Measurements from ENCODE around the gene CADM1. TPM values are rescaled to one million over a fixed set of nuclear protein-coding genes. Genes with fewer than 3 reads are reported as not detected.

CADM1 gene
- total RNA-seq, 4 donors from 2014 or later: 2.9 to 25.7 (median 9.6) TPM

GRCh38 chr11:115132436-115133228 is 371.6 kb downstream of the CADM1 start:
- TF ChIP-seq, protein P1, sequence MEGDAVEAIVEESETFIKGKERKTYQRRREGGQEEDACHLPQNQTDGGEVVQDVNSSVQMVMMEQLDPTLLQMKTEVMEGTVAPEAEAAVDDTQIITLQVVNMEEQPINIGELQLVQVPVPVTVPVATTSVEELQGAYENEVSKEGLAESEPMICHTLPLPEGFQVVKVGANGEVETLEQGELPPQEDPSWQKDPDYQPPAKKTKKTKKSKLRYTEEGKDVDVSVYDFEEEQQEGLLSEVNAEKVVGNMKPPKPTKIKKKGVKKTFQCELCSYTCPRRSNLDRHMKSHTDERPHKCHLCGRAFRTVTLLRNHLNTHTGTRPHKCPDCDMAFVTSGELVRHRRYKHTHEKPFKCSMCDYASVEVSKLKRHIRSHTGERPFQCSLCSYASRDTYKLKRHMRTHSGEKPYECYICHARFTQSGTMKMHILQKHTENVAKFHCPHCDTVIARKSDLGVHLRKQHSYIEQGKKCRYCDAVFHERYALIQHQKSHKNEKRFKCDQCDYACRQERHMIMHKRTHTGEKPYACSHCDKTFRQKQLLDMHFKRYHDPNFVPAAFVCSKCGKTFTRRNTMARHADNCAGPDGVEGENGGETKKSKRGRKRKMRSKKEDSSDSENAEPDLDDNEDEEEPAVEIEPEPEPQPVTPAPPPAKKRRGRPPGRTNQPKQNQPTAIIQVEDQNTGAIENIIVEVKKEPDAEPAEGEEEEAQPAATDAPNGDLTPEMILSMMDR (IDR thresholded peaks at IDR 0.05; ENCODE audit: low read depth): no peak

GRCh38 chr11:115129473-115130289 is 374.5 kb downstream of the CADM1 start:
- TF ChIP-seq, protein P1 (IDR thresholded peaks at IDR 0.05; ENCODE audit: low read depth): no peak

- TF ChIP-seq, protein P1 (IDR thresholded peaks at IDR 0.05; ENCODE audit: low read depth): no peak
Observed at GRCh38 chr11:115128226-115128625, 376.0 kb downstream of the CADM1 start.

GRCh38 chr11:115127790-115128189 is 376.4 kb downstream of the CADM1 start:
- TF ChIP-seq, protein P1 (IDR thresholded peaks at IDR 0.05; ENCODE audit: low read depth): no peak

GRCh38 chr11:115126515-115127208 is 377.6 kb downstream of the CADM1 start:
- TF ChIP-seq, protein P1 (IDR thresholded peaks at IDR 0.05; ENCODE audit: low read depth): no peak

- TF ChIP-seq, protein P1 (IDR thresholded peaks at IDR 0.05; ENCODE audit: low read depth): no peak
Observed at GRCh38 chr11:115126092-115126491, 378.1 kb downstream of the CADM1 start.

DNA sequence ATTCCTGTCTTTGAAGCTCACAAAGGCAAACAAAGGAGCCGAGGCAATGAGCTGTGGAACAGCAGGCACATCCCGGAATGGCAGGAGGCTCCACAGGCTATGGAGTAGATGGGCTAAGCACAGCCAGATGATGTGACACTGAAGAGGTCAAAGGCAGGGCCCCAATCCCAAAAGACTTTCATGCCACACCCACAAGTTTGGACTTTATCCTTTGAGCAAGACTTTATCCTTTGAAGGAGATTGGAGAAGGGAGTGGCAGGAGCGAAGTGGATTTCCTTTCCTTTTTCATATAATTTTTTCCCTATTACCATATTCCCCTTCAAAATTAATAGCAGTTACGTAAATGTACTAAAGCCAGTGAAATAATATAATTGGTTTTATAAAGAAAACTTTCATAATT is 379.4 kb downstream of the CADM1 start:
- TF ChIP-seq, protein P1 (IDR thresholded peaks at IDR 0.05; ENCODE audit: low read depth): no peak
